GM19238 (cell line): ENCODE results near the gene DERL2.
"Not testable (repeated sequence)": the region's sequence is repeated elsewhere in the genome, so short reads cannot be mapped to it uniquely, and the experiment has no call there.

Experiments
- DNase-seq: peaks from one replicate; pipeline ENCODE4 v3.0.0; 2011; ENCODE audit warnings: low spot score; ENCODE audit not compliant: insufficient read length

DERL2 gene

GRCh38 chr17:5437721-5438317 is 48.2 kb downstream of the DERL2 start:
- no peak for DNase-seq

- not testable (repeated sequence) for DNase-seq
Observed at GRCh38 chr17:5435781-5436315, 50.1 kb downstream of the DERL2 start.

GRCh38 chr17:5434984-5435383 is 51.0 kb downstream of the DERL2 start:
- DNase-seq: no peak

GRCh38 chr17:5431949-5432556 is 53.9 kb downstream of the DERL2 start:
- no peak for DNase-seq

- DNase-seq: not testable (repeated sequence)
Observed at GRCh38 chr17:5431234-5431633, 54.7 kb downstream of the DERL2 start.

GRCh38 chr17:5430413-5430999 is 55.5 kb downstream of the DERL2 start:
- DNase-seq: no peak

GRCh38 chr17:5429191-5429887 is 56.6 kb downstream of the DERL2 start:
- no peak for DNase-seq

GRCh38 chr17:5425826-5426225 is 60.2 kb downstream of the DERL2 start:
- DNase-seq: no peak

- no peak for DNase-seq
Observed at GRCh38 chr17:5424909-5425308, 61.1 kb downstream of the DERL2 start.

GRCh38 chr17:5422505-5422904 is 63.5 kb downstream of the DERL2 start:
- DNase-seq: no peak
